H1 (cell line): ENCODE measurements around the gene STAT4. TPM values are rescaled to one million over a fixed set of nuclear protein-coding genes. Genes with fewer than 3 reads are reported as not detected.

Source experiments
- CEBPB ChIP-seq: IDR thresholded peaks from 2 replicates; pipeline ENCODE4 v1.6.1; 2012; ENCODE audit warnings: low read depth, low read length
- CHD7 ChIP-seq: fragments of 300-600 bp; sonication (generic); IDR thresholded peaks from 2 replicates; pipeline ENCODE4 v1.7.1; 2012; ENCODE audit warnings: low read length, moderate library complexity, mild to moderate bottlenecking, inconsistent platforms; ENCODE audit not compliant: insufficient replicate concordance
- EZH2 ChIP-seq: fragments of 200-600 bp; sonication (generic); IDR thresholded peaks from 2 replicates; pipeline ENCODE4 v1.7.1; 2012; ENCODE audit warnings: low read depth, mild to moderate bottlenecking, moderate library complexity, low read length, inconsistent platforms; ENCODE audit not compliant: severe bottlenecking
- SAP30 ChIP-seq: fragments of 300-600 bp; sonication (generic); IDR thresholded peaks from 2 replicates; pipeline ENCODE4 v1.7.1; 2012; ENCODE audit warnings: low read length, moderate library complexity, mild to moderate bottlenecking, inconsistent platforms; ENCODE audit not compliant: insufficient read depth, insufficient replicate concordance
- SIN3A ChIP-seq, 2 experiments: IDR thresholded peaks in 1 of 2; conservative IDR thresholded peaks in 1 of 2; 2 replicates each; pipeline ENCODE4 v1.6.1; 2011 to 2012; ENCODE audit warnings: low read length in 2 of 2, improper control_type of control experiment in 1 of 2, low read depth in 1 of 2, mild to moderate bottlenecking in 1 of 2
- SIRT6 ChIP-seq: IDR thresholded peaks from one replicate; pipeline ENCODE4 v1.7.1; 2012; ENCODE audit warnings: low read length, inconsistent platforms
- TAF7 ChIP-seq: optimal IDR thresholded peaks from 2 replicates; pipeline ENCODE3; 2011; ENCODE audit warnings: low read depth, mild to moderate bottlenecking, inconsistent platforms, low read length, moderate library complexity, borderline replicate concordance
- polyA plus RNA-seq, 7 experiments: library from polyadenylated mRNA; depleted of rRNA in 3 of 7; stranded (reverse) in 5 of 7; unstranded in 2 of 7; fragments of >200 nt in 5 of 7; fragments of 200-250 nt in 2 of 7; gene quantifications; 1 replicate in 5 of 7; 2 replicates in 1 of 7; 4 replicates in 1 of 7; pipeline versions ENCODE4 v1.2.1 to v1.2.3, GENCODE V29; 2011 to 2013; ENCODE audit warnings: missing spikeins in 2 of 7, mixed read lengths in 2 of 7
- total RNA-seq: library from RNA; stranded (reverse); fragmentation: NEBNext Ultra II Directional; extraction: Animal tissue kit (Norgen Biotek cat#: 25700); gene quantifications from 2 replicates; pipeline ENCODE4 v1.2.1, GENCODE V29; 2021

Gene STAT4
- total and polyA plus RNA-seq, 2 of the 8 experiments (the other 6 are each of a cell fraction or from before 2014, with no cell fraction given) = 0.36 to 0.63 TPM

- no peak for TF ChIP-seq TAF7
- TF ChIP-seq CEBPB = no peak
- TF ChIP-seq CHD7 = no peak
- TF ChIP-seq SAP30 = no peak
- no peak for TF ChIP-seq SIN3A (conservative IDR thresholded peaks at IDR 0.05 in 1 of 2, IDR thresholded peaks at IDR 0.05 in 1 of 2; ENCODE audit: low read depth in 1 of 2, low read length in 2 of 2)
- TF ChIP-seq EZH2 = no peak
- no peak for TF ChIP-seq SIRT6
Observed at GRCh38 chr2:191171286-191171685, 20.5 kb upstream of the STAT4 start (continued).
